T-helper 1 cell treated with Interleukin-12 subunit alpha and Interleukin-12 subunit beta and Interleukin-4 antibody, amounts not matched to agents 30 μg/mL and 1 μg/mL, for 36 hours (primary cell): ENCODE results near the gene TMLHE.
"Not testable (repeated sequence)": the region's sequence is repeated elsewhere in the genome, so short reads cannot be mapped to it uniquely, and the experiment has no call there.

Experiments used
- H3K27ac Mint-ChIP-seq: one replicate; pipeline ENCODE4 v1.8.0; 2021; ENCODE audit warnings: mild to moderate bottlenecking, mixed read lengths
- H3K27me3 Mint-ChIP-seq: one replicate; pipeline ENCODE4 v1.8.0; 2021; ENCODE audit warnings: low read depth, mixed read lengths
- H3K36me3 Mint-ChIP-seq: one replicate; pipeline ENCODE4 v1.8.0; 2021; ENCODE audit warnings: low read depth, mixed read lengths
- H3K4me1 Mint-ChIP-seq: one replicate; pipeline ENCODE4 v1.8.0; 2021; ENCODE audit warnings: low read depth, mixed read lengths
- H3K4me3 Mint-ChIP-seq: one replicate; pipeline ENCODE4 v1.8.0; 2021; ENCODE audit warnings: mild to moderate bottlenecking, moderate library complexity, mixed read lengths
- H3K9me3 Mint-ChIP-seq: one replicate; pipeline ENCODE4 v1.8.0; 2021; ENCODE audit warnings: mixed read lengths

The TMLHE gene

DNA sequence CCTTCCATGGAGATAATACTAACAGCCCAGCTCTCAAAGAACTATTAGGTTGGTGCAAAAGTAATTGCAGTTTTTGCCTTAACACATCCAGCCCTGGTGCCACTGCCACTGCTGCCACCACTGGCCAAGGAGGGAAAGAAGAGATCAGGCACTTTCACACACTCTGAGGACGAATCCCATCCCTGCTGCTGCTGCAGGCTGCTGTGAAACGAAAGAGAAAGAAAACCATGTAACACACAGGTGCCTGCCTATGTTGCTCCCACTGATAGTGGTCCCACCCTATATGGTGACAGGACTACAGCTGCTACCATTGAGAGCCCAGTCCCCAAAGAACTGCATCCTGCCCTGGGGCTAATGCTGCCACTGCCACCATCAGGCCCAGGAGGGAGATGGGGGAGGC, 35.1 kb downstream of the TMLHE start:
- no peak overlapping the region for H3K27ac Mint-ChIP-seq
- H3K27me3 Mint-ChIP-seq = no peaks in the 10 kb centered on the region
- H3K36me3 Mint-ChIP-seq = peaks cover 8% of the 10 kb centered on the region
- peaks cover 3% of the 10 kb centered on the region for H3K4me1 Mint-ChIP-seq
- no peak overlapping the region for H3K4me3 Mint-ChIP-seq
- peaks cover 13% of the 10 kb centered on the region for H3K9me3 Mint-ChIP-seq

DNA sequence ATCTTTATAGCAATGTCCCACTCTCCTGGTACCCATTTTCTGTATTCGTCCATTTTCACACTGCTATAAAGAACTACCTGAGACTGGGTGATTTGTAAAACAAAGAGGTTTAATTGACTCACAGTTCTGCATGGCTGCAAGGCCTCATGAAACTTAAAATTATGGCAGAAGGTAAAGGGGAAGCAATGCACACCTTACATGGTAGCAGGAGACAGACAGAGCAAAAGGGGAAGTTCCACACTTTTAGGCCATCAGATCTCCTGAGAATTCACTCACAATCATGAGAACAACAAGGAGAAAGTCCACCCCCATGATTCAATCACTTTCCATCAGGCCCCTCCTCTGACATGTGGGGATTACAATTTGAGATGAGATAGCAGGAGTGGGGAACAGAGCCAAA, 49.7 kb downstream of the TMLHE start:
- H3K9me3 Mint-ChIP-seq = peaks cover 24% of the 10 kb centered on the region
- H3K27me3 Mint-ChIP-seq = no peaks in the 10 kb centered on the region
- peaks cover 2% of the 10 kb centered on the region for H3K4me1 Mint-ChIP-seq
- peaks cover 29% of the 10 kb centered on the region for H3K36me3 Mint-ChIP-seq
- no peak overlapping the region for H3K4me3 Mint-ChIP-seq
- no peak overlapping the region for H3K27ac Mint-ChIP-seq

GRCh38 chrX:155544881-155545280, 67.9 kb downstream of the TMLHE start:
- H3K36me3 Mint-ChIP-seq = peaks cover 31% of the 10 kb centered on the region
- H3K27me3 Mint-ChIP-seq = no peaks in the 10 kb centered on the region
- H3K9me3 Mint-ChIP-seq = peaks cover 23% of the 10 kb centered on the region
- no peaks in the 10 kb centered on the region for H3K4me1 Mint-ChIP-seq
- no peak overlapping the region for H3K27ac Mint-ChIP-seq
- H3K4me3 Mint-ChIP-seq = no peak overlapping the region

- Mint-ChIP-seq H3K9me3 (no peaks in the 10 kb centered on the region), H3K4me3 (no peak overlapping the region), H3K4me1 (no peaks in the 10 kb centered on the region), H3K36me3 (peaks cover 21% of the 10 kb centered on the region), H3K27me3 (no peaks in the 10 kb centered on the region), H3K27ac (no peak overlapping the region)
Observed at GRCh38 chrX:155535866-155536265, 76.9 kb downstream of the TMLHE start.

DNA sequence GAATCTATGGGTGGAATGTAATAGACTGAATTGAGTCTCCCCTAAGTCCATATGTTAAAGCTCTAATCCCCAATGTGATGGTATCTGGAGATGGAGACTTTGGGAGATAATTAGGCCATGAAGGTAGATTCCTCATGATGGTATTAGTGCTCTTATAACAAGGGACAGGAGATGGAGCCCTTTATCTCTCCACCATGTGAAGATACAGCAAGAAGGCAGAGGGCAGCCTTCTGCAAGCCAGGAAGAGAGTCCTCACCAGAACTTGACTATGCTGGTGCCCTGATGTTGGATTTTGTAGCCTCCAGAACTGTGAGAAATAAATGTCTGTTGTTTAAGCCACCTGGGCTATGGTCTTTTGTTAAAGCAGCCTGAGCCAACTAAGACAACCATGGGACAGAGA, 78.0 kb downstream of the TMLHE start:
- Mint-ChIP-seq H3K36me3 (peaks cover 21% of the 10 kb centered on the region), H3K4me3 (no peak overlapping the region), H3K27me3 (no peaks in the 10 kb centered on the region), H3K9me3 (peaks cover under 1% of the 10 kb centered on the region), H3K27ac (no peak overlapping the region), H3K4me1 (no peaks in the 10 kb centered on the region)

GRCh38 chrX:155527023-155527422, 85.7 kb downstream of the TMLHE start:
- H3K4me1 Mint-ChIP-seq, H3K27ac Mint-ChIP-seq, H3K27me3 Mint-ChIP-seq, H3K4me3 Mint-ChIP-seq: not testable (repeated sequence)
- Mint-ChIP-seq H3K36me3 (peaks cover 43% of the 10 kb centered on the region), H3K9me3 (peaks cover 39% of the 10 kb centered on the region)

GRCh38 chrX:155514225-155514624, 98.5 kb downstream of the TMLHE start:
- peaks cover 6% of the 10 kb centered on the region for H3K9me3 Mint-ChIP-seq
- no peak overlapping the region for H3K4me3 Mint-ChIP-seq
- no peak overlapping the region for H3K27ac Mint-ChIP-seq
- no peaks in the 10 kb centered on the region for H3K27me3 Mint-ChIP-seq
- no peaks in the 10 kb centered on the region for H3K4me1 Mint-ChIP-seq
- H3K36me3 Mint-ChIP-seq = peaks cover 22% of the 10 kb centered on the region

GRCh38 chrX:155505296-155505695, 107.5 kb downstream of the TMLHE start:
- Mint-ChIP-seq H3K9me3 (no peaks in the 10 kb centered on the region), H3K27ac (no peak overlapping the region)

GRCh38 chrX:155495134-155495533, 117.6 kb downstream of the TMLHE start:
- not testable (repeated sequence) for H3K4me3 Mint-ChIP-seq, H3K27ac Mint-ChIP-seq, H3K9me3 Mint-ChIP-seq, H3K36me3 Mint-ChIP-seq, H3K4me1 Mint-ChIP-seq, H3K27me3 Mint-ChIP-seq

More at GRCh38 chrX:155505296-155505695, 107.5 kb downstream of the TMLHE start:
- Mint-ChIP-seq H3K4me3 (no peak overlapping the region), H3K4me1 (no peaks in the 10 kb centered on the region), H3K27me3 (no peaks in the 10 kb centered on the region), H3K36me3 (peaks cover 27% of the 10 kb centered on the region)

DNA sequence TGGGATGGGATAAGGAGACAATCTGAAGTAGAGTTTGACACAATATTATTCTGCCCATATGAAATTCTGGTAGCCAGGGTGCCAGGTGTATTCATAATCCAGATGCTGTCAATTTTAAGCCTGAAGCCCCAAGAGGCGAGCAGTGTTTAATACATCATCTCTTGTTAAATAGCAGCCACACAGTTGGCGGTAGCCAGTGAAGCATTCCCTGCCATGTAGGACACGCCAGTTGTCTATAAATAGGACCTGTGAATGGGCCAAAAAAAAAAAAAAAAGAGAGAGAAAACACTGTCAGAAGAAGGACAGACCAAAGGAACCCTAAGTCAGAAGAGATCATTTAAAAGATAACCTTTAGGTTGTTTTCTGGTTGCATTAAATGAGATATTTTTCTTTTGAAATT, 121.3 kb downstream of the TMLHE start:
- H3K4me3 Mint-ChIP-seq, H3K4me1 Mint-ChIP-seq, H3K27me3 Mint-ChIP-seq, H3K36me3 Mint-ChIP-seq, H3K27ac Mint-ChIP-seq, H3K9me3 Mint-ChIP-seq: not testable (repeated sequence)

GRCh38 chrX:155477136-155477535, 135.6 kb downstream of the TMLHE start:
- H3K36me3 Mint-ChIP-seq, H3K4me3 Mint-ChIP-seq, H3K27ac Mint-ChIP-seq, H3K9me3 Mint-ChIP-seq, H3K27me3 Mint-ChIP-seq, H3K4me1 Mint-ChIP-seq: not testable (repeated sequence)

DNA sequence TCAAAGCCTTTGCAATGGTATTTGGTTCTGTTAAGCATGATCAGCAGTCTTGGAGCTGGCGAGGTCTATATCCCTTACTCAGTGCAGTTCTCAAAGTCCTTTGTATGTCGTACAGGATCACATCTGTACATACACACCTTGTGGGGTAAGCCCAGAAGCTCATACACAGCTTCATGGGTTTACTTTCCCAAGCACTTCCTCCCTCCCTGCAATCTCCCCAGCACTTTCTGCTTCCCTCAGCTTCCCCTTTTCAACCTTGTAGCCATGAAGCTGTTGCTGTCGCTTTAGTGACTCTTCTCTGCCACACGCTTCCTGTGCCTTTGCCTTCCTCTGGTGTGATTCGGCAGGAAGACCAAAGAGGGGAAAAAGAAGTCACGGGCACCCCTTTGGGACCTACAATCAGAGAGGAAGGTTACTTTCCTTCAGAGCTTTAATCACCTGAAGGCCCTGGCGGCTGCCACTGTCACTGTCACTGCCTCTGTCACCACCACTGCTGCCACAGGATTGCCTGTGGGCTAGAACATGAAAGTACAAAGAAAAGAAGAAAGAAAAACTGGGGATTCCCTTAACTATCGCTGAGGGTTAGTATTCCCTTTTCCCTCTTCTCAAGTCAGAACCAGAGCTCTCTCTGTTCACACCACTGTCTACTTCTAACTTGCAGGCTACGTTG, 146.3 kb downstream of the TMLHE start:
- H3K9me3 Mint-ChIP-seq, H3K27ac Mint-ChIP-seq, H3K4me1 Mint-ChIP-seq, H3K4me3 Mint-ChIP-seq, H3K27me3 Mint-ChIP-seq, H3K36me3 Mint-ChIP-seq: not testable (repeated sequence)

DNA sequence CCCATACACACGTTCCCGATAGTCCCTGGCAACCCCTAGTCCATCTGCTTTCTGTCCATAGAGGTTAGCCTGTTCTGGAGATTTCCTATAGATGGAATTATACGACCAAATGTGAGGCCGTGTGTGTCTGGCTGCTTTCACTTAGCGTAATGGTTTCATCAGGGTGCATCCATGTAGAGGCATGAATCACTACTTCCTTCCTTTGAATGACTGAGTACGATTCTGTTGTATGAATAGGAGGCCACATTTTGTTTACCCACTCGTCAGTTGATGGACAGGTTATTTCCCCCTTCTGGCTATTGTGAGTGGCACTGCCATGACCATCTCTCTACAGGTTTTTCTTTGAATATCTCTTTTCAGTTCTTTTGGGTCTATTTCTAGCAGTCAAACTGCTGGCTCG, 152.3 kb downstream of the TMLHE start:
- H3K36me3 Mint-ChIP-seq, H3K4me1 Mint-ChIP-seq, H3K4me3 Mint-ChIP-seq, H3K27ac Mint-ChIP-seq, H3K27me3 Mint-ChIP-seq, H3K9me3 Mint-ChIP-seq: not testable (repeated sequence)

DNA sequence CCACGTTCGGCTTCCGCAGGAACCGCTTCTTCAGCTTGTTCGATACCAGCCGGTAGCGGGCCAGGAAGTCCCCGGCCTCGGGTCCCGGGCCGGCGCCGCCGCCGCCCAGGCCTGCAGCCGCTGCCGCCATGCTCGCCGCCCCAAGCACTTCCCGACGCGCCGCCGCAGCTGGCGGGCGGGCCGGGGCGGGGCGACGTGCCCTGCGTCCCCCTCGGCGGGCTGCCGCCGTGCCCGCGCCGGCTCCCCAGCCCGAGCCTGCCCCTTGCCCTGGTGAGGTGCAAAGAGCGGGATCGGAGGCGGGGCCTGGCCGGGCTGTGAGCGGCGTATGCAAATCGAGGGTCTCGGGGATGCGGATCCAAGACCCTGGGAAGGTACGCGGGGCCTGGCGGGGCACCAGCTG, 154.3 kb downstream of the TMLHE start, which contains the start of gene F8A3:
Gene F8A3, minus strand, starts transcription at position 150 of the 400 bp plus-strand sequence. Its CDS starts 20 bp downstream, at position 130.
- not testable (repeated sequence) for H3K27ac Mint-ChIP-seq, H3K27me3 Mint-ChIP-seq, H3K4me3 Mint-ChIP-seq, H3K4me1 Mint-ChIP-seq, H3K36me3 Mint-ChIP-seq, H3K9me3 Mint-ChIP-seq

DNA sequence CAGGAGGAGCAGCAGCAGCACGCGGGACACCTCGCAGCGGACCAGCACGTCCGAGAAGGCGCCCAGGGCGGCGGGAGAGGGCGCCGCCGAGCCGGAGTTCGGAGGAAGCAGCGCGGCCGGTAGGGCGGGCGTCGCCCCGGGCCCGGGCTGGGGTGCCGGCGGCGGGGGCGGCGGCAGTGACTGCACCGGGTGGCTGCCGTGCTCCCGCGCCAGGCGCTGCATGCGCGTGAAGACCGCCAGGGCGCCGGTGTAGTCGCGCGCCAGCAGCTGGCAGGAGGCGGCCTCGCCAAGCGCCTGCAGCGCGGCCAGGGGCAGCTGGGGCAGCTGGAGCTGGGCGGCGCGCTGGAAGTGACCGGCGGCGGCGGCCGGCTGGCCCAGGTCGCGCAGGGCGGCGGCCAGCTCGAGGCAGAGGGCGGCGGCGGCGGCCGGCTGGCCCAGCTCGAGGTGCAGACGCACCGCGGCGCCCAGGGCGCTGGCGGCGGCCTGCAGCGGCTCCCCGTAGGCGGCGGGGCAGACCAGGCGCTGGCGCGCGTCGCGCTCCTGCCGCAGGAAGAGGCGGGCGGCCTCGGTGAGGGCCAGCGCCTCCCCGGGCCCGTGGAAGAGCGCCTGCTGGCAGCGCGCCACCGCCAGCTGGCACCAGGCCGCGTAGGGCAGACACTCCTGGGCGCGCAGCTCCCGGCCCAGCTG, 154.8 kb downstream of the TMLHE start:
- not testable (repeated sequence) for H3K27ac Mint-ChIP-seq, H3K36me3 Mint-ChIP-seq, H3K27me3 Mint-ChIP-seq, H3K4me3 Mint-ChIP-seq, H3K9me3 Mint-ChIP-seq, H3K4me1 Mint-ChIP-seq
